GM19099 (cell line): ENCODE data around the gene TTC27.

ENCODE experiments used
- POLR2A ChIP-seq: IDR thresholded peaks from 3 replicates; pipeline ENCODE4 v1.6.1; 2011; ENCODE audit warnings: low read depth; ENCODE audit not compliant: insufficient read length; ENCODE audit errors: extremely low read depth

TTC27 gene

GRCh38 chr2:32706815-32707579 is 79.1 kb downstream of the TTC27 start:
- no peak for TF ChIP-seq POLR2A

DNA sequence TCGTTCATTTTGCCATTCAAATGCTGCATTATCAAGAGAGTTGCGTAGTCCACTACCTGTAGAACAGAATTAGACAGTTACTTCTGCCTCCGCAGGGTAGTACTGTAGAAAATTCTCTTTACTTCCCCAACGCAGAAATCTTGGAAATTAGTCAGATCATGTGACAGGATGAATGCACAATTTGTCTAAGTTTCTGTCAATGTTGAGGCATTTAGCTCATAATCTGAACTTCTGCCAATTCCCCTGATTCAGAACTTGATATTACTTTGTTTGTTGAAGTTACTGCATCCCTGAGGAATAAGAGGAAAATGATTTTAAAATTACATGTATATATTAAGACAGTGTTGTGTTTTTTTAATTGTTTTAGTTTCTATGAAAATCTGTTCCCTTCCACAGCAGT is 83.4 kb downstream of the TTC27 start:
- no peak for TF ChIP-seq POLR2A

DNA sequence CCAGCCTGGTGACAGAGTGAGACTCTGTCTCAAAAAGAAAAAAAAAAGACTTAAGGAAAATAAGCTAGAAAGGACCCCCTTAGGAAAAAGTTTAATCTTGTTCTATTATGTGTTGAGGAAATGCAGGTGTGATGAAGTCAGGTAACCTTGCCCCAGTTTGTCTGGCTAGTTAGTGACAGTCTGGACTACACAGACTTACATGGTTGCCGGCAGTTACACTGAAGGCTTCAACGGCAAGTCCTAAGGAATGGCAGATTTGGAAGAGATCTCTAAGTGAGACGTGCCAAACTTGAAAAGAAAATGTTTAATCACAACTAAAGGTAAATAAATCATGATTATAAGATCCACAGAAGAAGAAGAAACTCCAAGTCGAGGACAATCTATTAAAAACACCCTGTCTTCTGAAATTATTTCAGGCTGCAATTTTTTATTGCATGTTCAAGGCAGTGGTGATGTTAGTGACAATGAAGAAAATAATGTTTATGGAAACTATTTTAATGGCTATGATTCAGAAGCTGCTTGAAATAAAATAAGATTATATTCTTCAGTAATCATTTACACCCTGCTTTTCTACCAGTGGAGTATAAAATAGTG is 84.2 kb downstream of the TTC27 start:
- TF ChIP-seq POLR2A = no peak

DNA sequence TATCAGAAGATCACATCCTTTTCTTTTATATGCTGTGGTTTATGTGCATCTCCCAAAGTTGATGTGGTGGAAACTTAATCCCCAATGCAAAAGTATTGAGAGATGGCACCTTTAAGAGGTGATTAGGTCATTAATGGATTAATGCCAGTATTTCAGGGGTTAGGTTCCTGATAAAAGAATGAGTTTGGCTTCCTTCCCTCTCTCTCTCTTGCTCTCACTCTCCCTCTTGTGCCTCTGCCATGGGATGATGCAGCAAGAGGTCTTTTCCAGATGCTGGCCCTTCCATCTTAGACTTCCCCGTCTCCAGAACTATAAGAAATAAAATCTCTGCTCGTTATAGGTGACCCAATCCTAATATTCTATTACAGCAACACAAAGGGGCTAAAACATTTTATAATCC is 85.0 kb downstream of the TTC27 start:
- no peak for TF ChIP-seq POLR2A

DNA sequence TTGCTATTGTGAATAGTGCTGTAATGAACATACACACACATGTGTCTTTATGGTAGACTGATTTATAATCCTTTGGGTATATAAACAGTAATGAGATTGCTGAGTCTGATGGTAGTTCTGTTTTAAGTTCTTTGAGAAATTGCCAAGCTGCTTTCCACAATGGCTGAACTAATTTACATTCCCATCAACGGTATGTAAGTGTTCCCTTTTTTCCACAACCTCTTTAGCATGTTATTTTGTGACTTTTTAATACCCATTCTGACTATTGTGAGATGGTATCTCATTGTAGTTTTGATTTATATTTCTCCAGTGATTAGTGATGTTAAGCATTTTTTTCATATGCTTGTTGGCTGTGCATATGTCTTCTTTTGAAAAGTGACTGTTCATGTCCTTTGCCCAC is 86.7 kb downstream of the TTC27 start:
- TF ChIP-seq POLR2A = no peak

- TF ChIP-seq POLR2A = no peak
Observed at GRCh38 chr2:32715391-32715841, 87.6 kb downstream of the TTC27 start.

- no peak for TF ChIP-seq POLR2A
Observed at GRCh38 chr2:32715981-32716380, 88.1 kb downstream of the TTC27 start.

DNA sequence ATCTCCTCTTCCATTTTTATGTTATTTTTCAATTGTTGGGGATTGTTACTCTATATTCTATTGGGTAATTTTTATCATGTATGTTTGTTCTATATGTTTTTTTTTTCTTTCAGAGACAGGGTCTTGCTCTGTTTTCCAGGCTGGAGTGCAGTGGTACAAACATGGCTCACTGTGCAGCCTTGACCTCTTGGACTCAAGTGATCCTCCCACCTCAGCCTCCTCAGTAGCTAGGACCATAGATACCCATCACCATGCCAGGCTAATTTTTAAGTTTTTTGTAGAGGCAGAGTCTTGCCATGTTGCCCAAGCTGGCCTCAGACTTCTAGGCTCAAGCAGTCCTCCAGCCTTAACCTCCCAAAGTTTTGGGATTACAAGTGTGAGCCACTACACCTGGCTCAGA is 88.7 kb downstream of the TTC27 start:
- no peak for TF ChIP-seq POLR2A

GRCh38 chr2:32718752-32719151 is 90.9 kb downstream of the TTC27 start:
- TF ChIP-seq POLR2A = no peak

GRCh38 chr2:32719430-32719829 is 91.6 kb downstream of the TTC27 start:
- no peak for TF ChIP-seq POLR2A

- no peak for TF ChIP-seq POLR2A
Observed at GRCh38 chr2:32719933-32720716, 92.3 kb downstream of the TTC27 start.

DNA sequence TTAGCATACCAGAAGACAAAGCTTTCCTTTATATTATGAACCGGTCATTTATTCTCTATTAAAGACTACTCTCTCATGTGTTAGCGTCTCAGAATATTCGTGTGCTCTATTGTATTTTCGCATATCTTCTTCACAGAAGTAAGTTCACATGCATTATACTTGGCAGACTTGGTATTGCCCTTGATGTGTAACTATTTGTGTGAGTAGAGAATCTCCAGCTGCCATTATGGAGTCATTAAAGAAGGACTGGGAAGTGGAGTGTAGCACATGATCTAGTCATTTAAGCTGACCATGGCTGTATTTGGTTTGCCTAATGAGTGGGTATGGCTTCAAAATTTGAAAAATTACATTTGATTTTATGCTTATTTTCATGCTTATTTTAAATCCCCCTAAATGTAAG is 92.9 kb downstream of the TTC27 start:
- no peak for TF ChIP-seq POLR2A

GRCh38 chr2:32721376-32721775 is 93.5 kb downstream of the TTC27 start:
- no peak for TF ChIP-seq POLR2A

DNA sequence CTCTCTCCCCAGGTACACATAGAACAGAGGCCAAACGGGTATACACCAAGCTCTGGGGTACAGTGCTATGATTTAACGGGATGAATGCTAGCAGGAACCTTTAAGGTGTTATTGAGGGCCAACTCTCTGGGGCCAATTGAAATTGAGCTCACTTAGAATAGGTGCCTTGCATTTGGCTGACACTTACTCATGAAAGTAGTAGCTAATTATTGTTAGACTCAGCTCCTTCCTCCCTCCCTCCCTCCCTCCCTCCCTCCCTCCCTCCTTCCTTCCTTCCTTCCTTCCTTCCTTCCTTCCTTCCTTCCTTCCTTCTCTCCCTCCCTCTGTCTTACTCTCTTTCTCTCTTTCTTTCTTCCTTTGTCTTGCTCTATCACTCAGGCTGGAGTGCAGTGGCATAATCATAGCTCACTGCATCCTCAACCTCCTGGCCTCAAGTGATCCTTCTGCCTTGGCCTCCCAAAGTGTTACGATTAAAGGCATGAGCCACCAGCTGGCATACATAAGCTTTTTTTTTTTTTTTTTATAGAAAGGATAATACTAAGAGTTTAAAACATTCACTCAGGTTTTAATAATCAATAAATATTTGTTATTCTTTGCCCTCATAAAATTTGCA is 95.7 kb downstream of the TTC27 start:
- no peak for TF ChIP-seq POLR2A

GRCh38 chr2:32727157-32727556 is 99.3 kb downstream of the TTC27 start:
- TF ChIP-seq POLR2A = no peak
